ENCODE data around the gene CCDC178. TPM values are rescaled to one million over a fixed set of nuclear protein-coding genes. Genes with fewer than 3 reads are reported as not detected.

CCDC178 gene
- total and polyA plus RNA-seq, 2 of the 4 experiments (the other 2 are of a cell fraction) = not detected

DNA sequence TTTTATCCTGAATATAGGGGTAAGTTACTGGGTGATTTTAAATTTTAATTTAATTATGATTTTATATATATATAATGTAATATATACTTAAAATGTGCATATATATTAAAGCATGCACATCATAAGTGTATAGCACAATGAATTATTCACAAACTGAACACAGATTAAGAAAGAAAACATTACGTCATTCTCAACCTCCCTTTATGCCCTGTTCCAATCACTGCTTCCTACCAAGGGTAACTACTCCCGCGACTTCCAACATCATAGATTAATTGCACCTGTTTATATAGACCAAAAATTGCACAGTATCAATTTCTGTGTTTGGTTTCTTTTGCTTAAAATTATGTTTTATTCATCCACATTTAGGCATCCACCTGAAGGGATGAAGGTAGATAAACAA lies 366.4 kb downstream of the CCDC178 start:
- Histone ChIP-seq H4K8ac (ENCODE audit: low read depth in 2 of 2, low read length in 2 of 2) (no peak overlapping the region), H3K4ac (ENCODE audit: low read depth, low read length) (no peak overlapping the region), H3K36me3 (ENCODE audit: control insufficient read depth, insufficient read depth, low read length) (no peaks in the 10 kb centered on the region), H3K18ac (ENCODE audit: low read depth, low read length) (no peak overlapping the region), H3K4me3 (ENCODE audit: insufficient read depth, low read depth, low read length) (no peak overlapping the region), H3K9me3 (ENCODE audit: control insufficient read depth, insufficient read depth, low read length) (no peaks in the 10 kb centered on the region; the same call in 1 of the 2 replicates), H3K23ac (ENCODE audit: low read depth, low read length) (no peak overlapping the region), H4K20me1 (ENCODE audit: insufficient read depth, low read length) (no peaks in the 10 kb centered on the region), H2BK5ac (ENCODE audit: low read depth, low read length, poor library complexity, severe bottlenecking) (no peak overlapping the region), H2AK5ac (ENCODE audit: low read depth, low read length) (no peak overlapping the region), H3K4me2 (ENCODE audit: low read depth, low read length) (no peak overlapping the region), H3K4me1 (ENCODE audit: control insufficient read depth, insufficient read depth, low read length) (no peaks in the 10 kb centered on the region), H2AFZ (replicated peaks; ENCODE audit: low read length, poor library complexity) (no peak overlapping the region), H3K14ac (replicated peaks; ENCODE audit: low read depth, low read length) (no peak overlapping the region), H3K56ac (ENCODE audit: extremely low read depth, insufficient read depth, low read length) (no peak overlapping the region), H2BK15ac (ENCODE audit: low read depth, low read length) (no peak overlapping the region), H4K5ac (ENCODE audit: low read depth, low read length) (no peak overlapping the region), H3K9ac (ENCODE audit: low read depth, low read length) (no peak overlapping the region), H3K79me1 (ENCODE audit: low read depth in 1 of 2, low read length in 2 of 2) (no peaks in the 10 kb centered on the region), H2BK120ac (ENCODE audit: low read depth, low read length) (no peak overlapping the region), H3K27me3 (ENCODE audit: control insufficient read depth, insufficient read depth, low read length) (no peaks in the 10 kb centered on the region), H4K91ac (ENCODE audit: insufficient read depth, low read depth, low read length) (no peak overlapping the region), H3K9me1 (ENCODE audit: insufficient read depth, low read length) (no peaks in the 10 kb centered on the region), H3K27ac (ENCODE audit: insufficient read depth, low read length) (no peak overlapping the region), H2BK20ac (ENCODE audit: low read depth, low read length) (no peak overlapping the region), H2AK9ac (replicated peaks; ENCODE audit: low read depth, low read length, poor library complexity) (no peak overlapping the region)
- dilution Hi-C loops (cut with HindIII; ENCODE audit: low sequenced_read_pairs, unreplicated experiment) = no loop called here
- no peak for TF ChIP-seq NFE2L2 (IDR thresholded peaks at IDR 0.05; ENCODE audit: low read depth, low read length)
- no peak for TF ChIP-seq MAZ (IDR thresholded peaks at IDR 0.05; ENCODE audit: borderline replicate concordance, low read depth, low read length)
- TF ChIP-seq CHD1 (IDR thresholded peaks at IDR 0.05; ENCODE audit: low read depth, low read length) = no peak
- TF ChIP-seq, protein P1, sequence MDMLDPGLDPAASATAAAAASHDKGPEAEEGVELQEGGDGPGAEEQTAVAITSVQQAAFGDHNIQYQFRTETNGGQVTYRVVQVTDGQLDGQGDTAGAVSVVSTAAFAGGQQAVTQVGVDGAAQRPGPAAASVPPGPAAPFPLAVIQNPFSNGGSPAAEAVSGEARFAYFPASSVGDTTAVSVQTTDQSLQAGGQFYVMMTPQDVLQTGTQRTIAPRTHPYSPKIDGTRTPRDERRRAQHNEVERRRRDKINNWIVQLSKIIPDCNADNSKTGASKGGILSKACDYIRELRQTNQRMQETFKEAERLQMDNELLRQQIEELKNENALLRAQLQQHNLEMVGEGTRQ (IDR thresholded peaks at IDR 0.05; ENCODE audit: low read depth, low read length) = no peak
- CTCF ChIA-PET = no interaction called here
- BruUV-seq (replicated peaks) = no TSS peak
- in situ Hi-C loops (cut with MboI; ENCODE audit: low sequenced_read_pairs) = no loop called here
- intact Hi-C loops (cut with micrococcal nuclease) = no loop called here
- WGBS, 2 experiments (ENCODE audit: extremely low coverage in 2 of 2, insufficient read length in 1 of 2) = no CpG with 5 or more reads among the region's 3 CpGs
- ATAC-seq (ENCODE audit: low read depth) (no peak), DNase-seq (no peak)
- POLR2A ChIA-PET (ENCODE audit: unreplicated experiment) = no interaction called here
